Stimulated activated CD4-positive, alpha-beta T cell treated with anti-CD3 and anti-CD28 coated beads, TNF-alpha, amount 100 ng/mL, for 24 hours (primary cell): ENCODE data around the gene MGARP.

Experiments used
- DNase-seq, 3 experiments: peaks; one replicate each; pipeline ENCODE4 v3.0.0-alpha.2; 2020; ENCODE audit warnings: low read depth in 3 of 3

Gene MGARP

DNA sequence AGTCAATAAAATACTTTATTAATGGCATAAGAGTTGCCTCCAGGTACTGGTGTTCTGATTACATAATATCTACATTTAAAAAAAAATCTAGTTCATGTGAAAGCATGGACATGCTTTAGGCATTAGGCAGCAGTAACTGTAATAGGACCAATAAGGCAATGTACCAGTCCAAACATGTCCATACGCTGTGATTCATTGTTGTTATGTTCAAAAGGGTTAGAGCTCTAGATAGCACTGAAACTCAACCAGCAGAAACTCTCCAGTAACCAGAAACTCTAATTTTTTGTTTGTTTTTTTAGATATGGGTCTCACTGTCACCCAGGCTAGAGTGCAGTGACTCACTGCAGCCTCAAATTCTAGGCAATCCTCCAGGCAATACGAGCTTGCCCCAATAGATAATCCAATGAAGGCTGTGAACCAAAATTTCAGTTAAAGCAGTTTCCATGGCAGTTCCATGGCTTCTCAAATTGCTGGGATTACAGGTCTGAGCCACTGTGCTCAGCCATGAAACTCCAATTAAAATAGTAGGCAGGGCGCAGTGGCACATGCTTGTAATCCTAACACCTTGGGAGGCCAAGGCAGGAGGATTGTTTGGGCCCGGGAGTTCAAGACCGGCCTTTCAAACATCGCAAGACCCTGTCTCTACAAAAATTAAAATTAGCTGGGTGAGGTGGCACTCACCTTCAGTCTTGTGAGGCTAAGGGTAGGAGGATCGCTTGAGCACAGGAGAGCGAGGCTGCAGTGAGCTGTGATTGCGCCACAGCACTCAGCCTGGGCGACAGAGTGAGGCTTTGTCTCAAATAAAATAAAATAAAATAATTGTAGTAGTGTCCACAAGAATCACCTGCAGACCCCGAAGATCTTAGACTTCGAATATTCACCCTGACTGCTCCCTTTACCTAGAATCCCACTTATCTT is 36.3 kb downstream of the MGARP start:
- DNase-seq: no peak

DNA sequence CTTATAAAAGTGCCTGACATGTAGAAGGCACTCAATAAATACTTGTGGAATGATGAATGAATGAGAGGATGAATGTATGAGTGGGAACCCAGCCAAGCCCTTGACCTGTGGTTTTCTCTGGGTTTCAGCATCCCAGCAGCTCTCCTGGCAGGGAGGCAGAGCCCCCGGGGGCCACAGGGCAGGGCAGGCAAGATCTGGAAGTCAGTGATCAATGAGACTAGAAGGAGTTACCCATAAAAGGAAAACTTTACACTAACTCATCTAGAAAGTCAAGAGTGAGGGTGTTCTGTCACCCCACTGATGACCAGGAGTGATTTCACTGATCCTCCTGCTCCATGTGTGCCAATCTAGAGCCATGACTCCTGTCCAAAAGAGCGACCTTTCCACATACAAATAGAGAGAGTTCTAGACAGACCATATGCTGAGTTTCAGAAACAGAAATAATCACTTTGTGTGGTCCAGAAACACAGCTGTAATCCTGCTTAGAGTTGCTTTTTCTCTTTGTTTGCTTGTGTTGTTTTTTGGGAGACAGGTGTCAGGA is 37.4 kb downstream of the MGARP start:
- DNase-seq: no peak

DNA sequence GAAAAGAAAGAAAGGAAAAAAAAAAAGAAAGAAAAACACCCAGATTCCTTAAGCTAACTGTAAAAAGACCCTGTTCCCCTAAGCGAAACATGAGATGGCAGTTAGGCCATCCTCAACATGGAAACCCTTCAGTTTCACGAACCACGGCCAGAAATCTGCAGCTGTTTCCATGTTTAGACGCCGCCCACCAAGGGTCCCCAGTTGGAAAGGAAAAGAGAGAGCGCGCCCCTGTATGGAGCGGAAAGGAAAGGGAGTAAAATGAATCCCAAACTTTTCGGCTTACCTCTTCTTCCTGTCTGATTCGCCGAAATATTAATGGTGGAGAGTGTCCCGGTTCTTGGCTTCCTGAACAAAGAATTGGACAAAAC is 38.3 kb downstream of the MGARP start:
- no peak for DNase-seq

DNA sequence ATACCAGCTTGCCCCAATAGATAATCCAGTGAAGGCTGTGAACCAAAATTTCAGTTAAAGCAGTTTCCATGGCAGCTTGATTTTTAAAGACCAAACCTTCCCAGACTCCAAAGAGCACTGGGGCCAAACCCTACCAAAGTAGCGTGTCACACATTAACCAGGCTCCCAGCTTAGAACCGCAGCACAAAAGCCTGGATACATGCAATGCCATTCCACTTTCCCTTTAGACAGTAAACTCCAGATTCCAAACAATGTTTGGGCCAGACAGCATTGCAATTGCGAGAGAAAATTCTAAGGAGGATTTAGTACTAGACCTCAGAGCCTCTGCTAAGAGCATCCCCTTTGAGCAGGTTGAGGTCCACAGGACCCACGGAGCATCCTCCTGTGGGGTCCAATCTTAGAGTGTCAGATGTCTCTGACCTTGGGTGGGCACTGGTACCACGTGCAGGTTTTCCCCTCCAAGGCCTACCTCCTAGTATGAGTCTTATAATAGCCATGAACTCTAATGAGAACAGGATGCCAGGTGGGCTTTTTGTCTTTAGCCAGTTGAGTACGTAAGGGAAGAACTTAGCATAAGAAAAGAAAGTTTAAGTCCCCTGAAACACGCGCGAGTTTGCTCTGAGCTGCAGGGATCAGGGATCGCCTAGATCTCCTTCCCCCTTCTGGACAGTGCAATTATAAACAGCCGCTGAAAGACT is 38.8 kb downstream of the MGARP start:
- DNase-seq: no peak

DNA sequence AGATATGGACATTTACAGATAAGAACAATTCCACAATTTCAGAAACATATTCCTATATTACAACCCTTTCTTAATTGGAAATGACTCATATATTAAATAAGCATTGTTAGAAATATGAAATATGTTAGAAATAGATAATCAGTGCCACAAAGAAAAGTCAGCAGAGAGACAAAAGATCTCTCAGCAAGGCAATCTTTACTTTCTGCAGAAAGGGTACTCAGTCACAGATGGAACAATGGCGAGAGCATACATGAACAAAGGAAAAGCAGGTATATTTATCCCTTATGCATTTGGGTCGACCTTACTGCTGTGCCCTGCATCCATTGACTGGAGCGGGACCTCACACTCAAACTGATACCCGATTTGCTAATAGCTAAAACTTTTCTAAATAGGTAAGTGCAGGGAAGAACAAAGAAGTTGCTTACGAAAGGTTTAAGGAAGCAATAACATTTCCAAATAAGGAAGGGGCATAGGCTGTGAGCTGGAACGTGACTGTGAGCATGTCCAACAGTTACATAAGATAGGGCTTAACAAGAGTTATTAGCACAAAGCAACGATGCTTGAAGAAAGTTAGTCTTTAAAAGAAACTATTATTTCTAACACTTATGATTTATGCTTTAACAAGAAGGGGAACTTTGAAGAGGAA is 40.8 kb downstream of the MGARP start:
- no peak for DNase-seq

- no peak for DNase-seq
These were observed 45.8 kb downstream of the MGARP start for GRCh38 chr4:139234253-139234652.

DNA sequence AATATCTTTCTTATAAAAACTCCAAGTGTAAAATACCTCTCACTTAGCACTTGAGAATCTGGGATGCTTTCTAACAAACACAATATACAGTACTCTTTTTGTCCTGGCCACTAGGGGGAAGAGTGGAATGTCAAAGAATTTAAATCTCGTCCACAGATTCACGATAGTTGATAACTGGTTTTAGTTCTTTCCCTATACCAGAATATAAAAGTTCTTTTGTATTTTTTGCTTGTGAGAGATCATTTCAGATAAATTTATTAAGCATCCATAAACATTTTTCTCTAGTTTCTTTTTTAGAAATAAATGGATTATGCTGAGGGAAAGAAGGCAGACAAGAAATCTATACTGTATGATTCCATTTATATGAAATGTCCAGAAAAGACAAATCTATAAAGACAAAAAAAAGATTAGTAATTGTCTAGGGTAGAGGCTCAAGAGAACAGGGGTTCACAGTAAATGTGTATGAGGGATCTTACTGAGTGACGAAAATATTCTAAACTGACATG is 50.4 kb downstream of the MGARP start:
- DNase-seq: no peak

- no peak for DNase-seq
These were observed 52.2 kb downstream of the MGARP start for GRCh38 chr4:139227729-139228404.

DNA sequence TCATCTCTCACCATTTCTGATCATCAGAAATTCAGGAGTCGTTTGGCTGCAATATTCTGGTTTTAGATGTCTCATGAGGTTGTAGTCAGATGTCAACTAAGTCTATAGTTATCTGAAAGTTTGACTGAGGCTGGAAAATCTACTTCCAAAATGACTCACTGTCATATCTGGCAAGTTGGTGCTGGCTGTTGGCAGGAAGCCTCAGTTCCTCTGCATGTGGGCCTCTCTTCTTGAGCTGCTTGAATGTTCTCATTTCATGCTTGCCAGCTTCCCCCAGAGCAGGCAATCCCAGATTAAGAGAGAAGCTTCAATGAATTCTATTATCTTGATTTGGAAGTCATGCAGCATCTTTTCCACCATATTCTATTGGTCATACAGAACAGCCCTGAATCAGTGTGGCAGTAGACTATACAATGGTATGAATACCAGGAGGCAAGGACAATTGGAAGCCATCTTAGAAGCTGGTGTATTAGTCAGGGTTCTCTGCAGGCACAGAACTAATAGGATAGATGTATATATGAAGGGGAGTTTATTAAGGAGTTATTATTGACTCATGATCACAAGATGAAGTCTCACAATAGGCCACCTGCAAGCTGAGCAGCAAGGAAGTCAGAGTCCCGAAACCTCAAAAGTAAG is 56.2 kb downstream of the MGARP start:
- DNase-seq: peak in 1 of 3 experiments; percentile 18

- DNase-seq: no peak
These were observed 57.8 kb downstream of the MGARP start for GRCh38 chr4:139222215-139222614.

DNA sequence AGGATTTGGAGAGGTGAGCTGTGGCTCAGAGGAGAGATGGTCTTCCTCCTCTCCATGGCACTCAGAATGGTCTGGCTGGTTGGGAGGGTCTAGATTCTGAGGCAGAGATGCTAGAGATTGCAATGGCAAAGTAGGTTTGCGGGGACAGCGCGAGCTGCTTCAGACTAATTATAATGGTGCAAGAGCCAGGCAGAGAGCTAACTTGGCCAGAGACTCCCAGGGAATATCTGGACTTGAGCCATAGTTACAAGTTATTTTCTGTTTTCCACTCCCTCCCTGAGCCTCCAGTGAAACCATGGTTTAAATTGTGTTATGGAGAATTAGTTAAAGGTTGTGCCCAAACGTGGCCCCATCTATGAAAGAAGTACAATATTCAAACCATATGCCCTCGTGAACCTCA is 58.3 kb downstream of the MGARP start:
- DNase-seq: no peak

DNA sequence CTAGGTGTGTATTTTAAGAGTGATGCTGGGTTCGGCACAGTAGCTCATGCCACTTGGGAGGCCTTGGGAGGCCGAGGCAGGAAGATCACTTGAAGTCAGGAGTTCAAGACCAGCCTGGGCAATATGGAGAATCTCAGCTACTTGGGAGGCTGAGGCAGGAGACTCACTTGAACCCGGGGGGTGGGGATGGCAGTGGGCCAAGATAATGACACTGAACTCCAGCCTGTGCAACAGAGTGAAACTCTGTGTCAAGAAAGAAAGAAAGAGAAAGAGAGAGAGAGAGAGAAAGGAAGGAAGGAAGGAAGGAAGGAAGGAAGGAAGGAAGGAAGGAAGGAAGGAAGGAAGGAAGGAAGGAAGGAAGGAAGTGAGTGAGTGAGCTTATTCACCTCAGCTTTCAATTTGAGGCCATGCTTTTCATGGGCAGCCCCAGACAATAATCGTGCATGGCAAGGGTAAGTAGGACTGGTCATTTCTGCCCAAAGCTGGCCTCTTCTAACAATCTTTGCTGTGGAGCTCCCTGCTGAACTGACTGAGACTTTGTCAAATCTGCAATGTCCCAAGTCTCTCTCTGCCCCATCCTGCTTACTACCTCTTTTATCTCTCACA is 60.5 kb downstream of the MGARP start:
- DNase-seq: no peak
